HG02588 (cell line): ENCODE results near the gene IL18R1.

Source experiments
- ATAC-seq: cut with Tn5 transposase; IDR thresholded peaks from one replicate; pipeline ENCODE4 v1.9.1; 2021; ENCODE audit warnings: mild to moderate bottlenecking, moderate library complexity; ENCODE audit not compliant: unreplicated experiment

The IL18R1 gene

GRCh38 chr2:102428573-102428972 is 73.0 kb downstream of the IL18R1 start:
- no peak for ATAC-seq

- ATAC-seq: no peak
These were observed 76.8 kb downstream of the IL18R1 start for GRCh38 chr2:102432386-102432785.

- no peak for ATAC-seq
These were observed 78.5 kb downstream of the IL18R1 start for GRCh38 chr2:102433973-102434654.

- no peak for ATAC-seq
These were observed 79.2 kb downstream of the IL18R1 start for GRCh38 chr2:102434655-102435381.

GRCh38 chr2:102435741-102436140 is 80.1 kb downstream of the IL18R1 start:
- no peak for ATAC-seq

DNA sequence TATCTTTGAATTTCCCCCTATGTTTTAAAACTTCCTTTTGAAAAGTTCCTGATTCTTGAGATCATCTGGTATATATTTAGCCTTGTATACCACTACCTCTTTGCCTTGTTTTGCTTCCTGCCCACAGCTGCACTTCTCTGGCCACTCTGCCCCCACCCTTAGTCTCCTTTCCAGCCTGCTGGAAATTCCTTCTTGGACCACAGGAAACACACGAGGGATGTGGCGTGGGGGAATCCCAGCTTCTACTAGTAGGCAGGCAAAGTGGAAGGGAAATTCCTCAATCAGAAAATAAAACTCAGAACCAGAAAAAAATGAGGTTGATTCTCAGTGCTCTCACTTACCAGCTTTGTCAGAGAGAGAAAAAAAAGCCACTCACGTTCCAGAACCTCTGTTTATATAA is 80.7 kb downstream of the IL18R1 start:
- no peak for ATAC-seq

DNA sequence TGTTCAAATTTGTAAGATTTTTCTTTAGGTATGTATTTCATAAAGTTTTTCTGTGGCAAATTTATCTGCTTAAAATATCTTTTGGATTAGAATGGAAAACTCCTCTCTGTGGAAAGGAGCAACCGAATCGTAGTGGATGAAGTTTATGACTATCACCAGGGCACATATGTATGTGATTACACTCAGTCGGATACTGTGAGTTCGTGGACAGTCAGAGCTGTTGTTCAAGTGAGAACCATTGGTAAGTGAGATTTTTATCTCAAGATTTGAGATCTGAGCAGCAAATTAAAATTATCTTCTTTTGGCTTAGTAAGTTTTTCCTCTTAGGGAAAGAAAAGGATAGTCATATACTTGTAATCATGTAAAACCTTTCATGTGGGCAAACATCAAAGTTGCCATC is 81.5 kb downstream of the IL18R1 start:
- no peak for ATAC-seq

DNA sequence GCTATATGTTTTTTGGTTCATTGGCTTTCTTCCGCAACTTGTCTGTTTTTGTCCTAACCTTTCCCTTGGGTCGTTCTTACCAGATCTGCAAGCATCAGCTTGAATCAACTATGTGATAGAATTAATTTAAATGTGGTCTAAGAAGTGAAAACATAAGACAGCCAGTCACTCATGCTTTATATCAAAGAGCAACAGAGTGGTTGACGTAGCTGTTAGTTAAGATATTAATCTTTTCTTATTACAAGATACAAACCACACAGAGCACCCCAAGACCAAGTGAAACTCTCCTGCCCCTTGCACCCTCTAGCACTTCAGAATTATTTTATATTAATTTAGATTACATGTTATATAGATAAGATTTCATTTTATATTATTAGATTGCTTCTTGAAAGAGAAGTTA is 82.5 kb downstream of the IL18R1 start:
- ATAC-seq: no peak

DNA sequence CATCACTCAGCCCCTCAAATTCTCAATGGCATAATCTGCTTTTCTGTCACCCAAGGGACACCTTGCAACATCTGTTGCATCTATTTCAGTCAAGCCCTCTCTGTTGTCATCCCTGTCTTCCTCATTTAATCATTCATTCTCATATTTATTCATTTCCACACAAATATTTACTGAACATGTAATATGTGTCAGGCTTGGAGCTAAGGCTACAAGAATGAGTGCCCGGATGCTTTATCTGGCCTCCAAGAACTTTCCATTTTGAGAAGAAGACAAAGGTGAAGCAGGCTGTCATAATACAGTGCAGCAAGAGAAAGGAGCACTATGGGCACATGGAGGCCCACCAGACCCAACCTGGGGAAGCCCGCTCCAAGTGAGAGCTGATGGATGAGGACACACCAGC is 83.0 kb downstream of the IL18R1 start:
- no peak for ATAC-seq

- ATAC-seq: no peak
These were observed 83.6 kb downstream of the IL18R1 start for GRCh38 chr2:102439065-102439695.

DNA sequence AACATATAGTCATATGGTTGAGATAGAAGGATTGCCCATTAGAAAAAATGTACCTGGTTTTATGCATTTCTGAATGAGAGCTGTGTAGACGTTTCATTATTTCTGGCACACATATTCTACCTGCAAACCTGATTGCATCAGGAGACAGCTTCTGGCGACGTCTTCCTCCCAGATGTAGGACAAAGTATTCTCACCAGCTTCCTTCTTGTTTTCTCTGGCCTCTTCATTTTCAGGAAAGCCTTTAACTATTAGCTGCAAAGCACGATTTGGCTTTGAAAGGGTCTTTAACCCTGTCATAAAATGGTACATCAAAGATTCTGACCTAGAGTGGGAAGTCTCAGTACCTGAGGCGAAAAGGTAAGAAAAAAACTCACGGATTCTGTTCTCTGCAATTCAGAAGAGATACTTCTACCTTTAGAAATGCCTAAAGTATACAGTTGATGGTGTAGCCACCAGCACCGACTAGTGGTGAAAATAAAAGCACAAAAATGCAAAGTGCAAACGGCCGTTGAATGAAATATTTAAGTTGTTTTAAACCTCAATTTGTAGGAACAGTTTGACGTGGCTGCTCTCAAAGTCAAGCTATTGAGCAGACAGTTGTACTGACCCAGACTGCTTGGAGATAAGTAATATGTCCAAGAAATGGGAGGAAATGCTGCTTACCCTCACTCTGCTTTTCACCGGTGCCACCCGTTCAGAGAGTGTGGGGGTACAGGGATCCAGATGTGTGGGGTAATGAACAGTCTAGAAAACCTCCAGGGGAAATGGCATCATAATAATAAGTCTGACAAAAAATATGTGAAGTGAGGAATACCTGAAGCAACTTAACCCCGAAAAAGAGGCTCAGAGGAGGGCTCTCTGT is 87.6 kb downstream of the IL18R1 start:
- no peak for ATAC-seq

GRCh38 chr2:102444233-102444632 is 88.6 kb downstream of the IL18R1 start:
- ATAC-seq: no peak

DNA sequence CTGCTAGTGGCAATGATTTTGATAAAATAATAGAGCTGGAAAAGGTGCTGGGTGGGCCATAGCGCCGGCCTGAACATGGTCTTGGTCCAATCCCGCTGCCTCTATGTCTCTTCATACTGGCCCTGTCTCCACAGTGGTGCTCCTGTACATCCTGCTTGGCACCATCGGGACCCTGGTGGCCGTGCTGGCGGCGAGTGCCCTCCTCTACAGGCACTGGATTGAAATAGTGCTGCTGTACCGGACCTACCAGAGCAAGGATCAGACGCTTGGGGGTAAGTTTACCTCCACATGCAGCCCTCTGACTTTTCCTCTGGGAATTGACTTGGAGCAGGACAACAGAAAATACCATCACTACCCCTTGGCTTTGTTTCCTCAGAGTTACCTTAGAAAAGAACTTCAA is 91.3 kb downstream of the IL18R1 start:
- no peak for ATAC-seq
